ENCODE results near the gene METTL24.

DNA sequence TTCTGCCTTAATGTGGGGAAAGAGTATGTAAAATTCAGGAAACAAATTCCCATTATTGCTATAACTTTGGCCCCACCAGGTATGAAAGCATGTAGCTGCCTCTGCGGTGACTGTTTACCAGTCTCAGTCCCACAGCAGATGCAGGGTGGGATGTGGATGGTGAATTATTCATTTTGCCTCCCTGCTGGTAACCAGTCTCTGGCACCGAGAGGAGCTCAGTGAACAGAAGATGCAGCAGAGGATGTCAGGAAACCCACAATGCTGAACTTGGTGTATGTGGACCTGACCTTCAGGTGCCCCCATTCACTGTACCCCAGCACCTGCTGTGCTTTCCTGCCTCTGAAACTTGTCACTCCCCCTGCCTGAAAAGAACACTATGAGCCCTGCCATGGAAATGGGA, 8.8 kb upstream of the METTL24 start:
- TF ChIP-seq EZH2 (IDR thresholded peaks at IDR 0.05; ENCODE audit: low read depth), result no peak
- TF ChIP-seq, protein P1, sequence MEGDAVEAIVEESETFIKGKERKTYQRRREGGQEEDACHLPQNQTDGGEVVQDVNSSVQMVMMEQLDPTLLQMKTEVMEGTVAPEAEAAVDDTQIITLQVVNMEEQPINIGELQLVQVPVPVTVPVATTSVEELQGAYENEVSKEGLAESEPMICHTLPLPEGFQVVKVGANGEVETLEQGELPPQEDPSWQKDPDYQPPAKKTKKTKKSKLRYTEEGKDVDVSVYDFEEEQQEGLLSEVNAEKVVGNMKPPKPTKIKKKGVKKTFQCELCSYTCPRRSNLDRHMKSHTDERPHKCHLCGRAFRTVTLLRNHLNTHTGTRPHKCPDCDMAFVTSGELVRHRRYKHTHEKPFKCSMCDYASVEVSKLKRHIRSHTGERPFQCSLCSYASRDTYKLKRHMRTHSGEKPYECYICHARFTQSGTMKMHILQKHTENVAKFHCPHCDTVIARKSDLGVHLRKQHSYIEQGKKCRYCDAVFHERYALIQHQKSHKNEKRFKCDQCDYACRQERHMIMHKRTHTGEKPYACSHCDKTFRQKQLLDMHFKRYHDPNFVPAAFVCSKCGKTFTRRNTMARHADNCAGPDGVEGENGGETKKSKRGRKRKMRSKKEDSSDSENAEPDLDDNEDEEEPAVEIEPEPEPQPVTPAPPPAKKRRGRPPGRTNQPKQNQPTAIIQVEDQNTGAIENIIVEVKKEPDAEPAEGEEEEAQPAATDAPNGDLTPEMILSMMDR (conservative IDR thresholded peaks at IDR 0.05), result no peak

Data from PC-9 (cell line).